Fibroblast of skin of scalp (primary cell): Measurements from ENCODE around the gene ADCY4.

Experiments used
- DNase-seq: peaks from one replicate; pipeline ENCODE4 v3.0.0-alpha.2; 2013

ADCY4 gene

DNA sequence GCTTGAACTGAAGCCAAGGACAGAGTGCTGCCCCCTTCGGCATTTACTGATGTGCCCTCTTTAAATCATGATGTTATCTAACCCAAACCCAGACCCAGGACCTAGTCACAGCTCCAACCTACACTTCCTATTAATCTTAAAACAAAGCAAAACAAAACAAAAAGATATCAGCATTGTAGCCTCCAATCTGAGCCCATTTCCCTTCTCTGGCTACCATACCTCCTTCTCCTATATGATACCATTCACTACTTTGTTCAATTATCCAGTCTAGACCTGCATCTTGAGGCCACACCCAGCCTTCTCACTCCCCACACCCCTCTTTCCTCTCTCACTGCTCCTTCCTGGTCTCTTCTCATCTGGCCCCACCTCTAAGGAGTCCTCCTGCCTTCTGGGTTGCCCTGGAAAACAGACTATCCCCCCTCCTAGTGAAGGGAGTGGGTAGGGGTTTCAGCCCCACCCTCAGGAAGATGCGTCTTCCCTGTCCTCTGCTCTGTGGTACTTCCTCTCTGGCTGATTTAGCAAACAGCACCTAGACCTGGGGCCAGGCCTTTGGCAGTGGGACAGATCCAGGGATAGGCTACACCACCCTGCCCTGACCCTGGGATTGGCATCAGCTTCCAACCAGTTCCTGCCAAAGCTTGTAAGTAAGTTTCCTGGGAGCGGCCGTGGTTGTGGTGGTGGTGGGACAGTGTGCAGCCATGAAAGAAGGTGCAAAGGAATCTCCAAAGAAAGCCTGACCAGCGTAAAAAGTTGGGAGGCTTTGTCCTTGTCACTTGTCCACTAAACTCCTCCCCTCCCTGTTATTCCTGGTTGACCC is 20.3 kb downstream of the ADCY4 start:
- no peak for DNase-seq

DNA sequence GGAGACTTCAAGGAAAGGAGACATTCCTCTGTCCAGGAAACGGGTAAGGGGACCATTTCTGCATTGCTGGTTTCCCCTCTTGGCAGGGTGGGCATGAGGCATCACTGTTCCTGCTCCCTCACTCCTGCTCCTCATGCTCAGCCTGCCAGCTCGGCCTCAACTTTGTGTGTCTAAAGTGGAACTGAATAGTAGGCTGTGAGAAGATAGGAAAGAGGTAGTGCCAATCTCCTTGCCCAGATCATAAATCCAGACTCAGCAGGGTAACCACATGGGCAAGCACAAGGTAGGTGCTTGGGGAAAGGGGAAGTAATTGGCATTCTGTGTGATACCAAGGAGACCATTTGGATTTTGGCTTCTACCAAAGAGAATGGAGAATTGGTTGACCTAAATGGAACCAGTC is 21.0 kb downstream of the ADCY4 start:
- DNase-seq = no peak

DNA sequence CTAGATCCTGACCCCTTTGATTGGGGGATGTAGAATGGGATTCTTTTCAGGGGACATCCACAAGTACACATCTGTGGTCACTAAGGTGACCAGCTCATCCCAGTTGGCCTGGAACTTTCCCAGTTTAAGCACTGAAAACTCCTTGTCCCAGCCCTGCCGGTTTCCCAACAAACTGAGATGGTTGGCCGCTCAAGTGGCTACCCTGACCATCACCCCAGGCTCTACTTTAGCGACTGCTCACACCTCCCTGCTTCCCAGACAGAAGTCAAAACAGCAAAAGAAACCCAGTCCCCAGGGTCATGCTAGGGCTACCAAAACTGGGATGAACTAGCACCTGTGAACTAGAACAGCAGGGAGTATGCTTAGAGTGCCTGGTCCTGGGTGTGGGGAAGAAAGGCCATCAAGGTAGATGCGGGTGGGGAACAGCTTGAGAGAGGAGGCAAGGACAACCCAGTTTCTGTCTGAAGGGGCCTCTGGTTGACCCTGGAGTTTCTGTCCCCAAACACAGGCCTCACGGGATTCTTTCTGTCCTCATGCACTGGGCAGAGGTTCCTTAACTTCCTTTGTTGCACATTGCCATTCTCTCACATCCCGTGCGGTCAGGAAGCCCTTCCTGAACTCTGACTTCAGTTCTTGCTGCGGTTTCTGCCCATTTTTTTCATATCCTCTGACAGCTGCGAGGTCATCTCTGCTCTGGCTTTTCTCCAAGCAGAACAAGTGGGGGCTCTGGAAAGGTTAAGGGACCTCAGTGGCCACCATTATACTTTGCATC is 21.9 kb downstream of the ADCY4 start:
- DNase-seq = no peak

DNA sequence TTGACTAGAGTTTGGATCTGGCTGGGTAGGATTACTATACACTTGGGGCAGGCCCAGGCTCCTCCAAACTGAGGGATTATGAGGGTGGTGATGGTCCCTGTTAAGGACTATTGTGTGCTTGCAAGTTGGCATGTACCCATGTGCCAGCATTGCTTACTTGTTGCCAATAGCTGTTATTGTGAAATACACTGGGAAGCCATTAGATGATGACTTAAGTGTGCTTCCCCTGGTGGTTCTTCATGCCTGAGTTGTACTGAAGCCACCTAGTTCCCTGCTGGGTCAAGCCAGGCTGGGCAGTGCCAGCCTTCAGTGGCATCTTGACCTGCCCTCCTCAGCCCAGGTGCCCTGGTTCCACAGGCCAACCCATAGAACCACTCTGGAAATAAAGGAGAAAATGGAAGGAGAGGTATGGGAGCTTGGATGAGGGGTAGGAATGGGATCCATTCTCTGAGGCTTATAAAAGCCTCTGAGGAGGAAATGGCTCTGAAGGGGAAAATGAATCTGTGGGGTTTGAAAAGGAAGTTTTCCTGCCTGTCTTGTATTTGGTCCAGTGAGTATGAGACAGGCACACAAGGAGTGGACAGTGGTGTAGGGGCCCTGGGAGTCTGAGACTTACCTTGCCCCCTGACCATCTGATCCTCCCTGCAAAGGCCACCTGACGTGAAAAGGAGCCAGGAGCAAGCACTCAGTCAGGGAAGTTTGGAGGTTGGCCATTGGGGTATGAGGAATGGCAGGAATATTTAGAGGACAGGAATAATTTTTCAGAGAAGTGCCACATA is 22.8 kb downstream of the ADCY4 start:
- DNase-seq = no peak

DNA sequence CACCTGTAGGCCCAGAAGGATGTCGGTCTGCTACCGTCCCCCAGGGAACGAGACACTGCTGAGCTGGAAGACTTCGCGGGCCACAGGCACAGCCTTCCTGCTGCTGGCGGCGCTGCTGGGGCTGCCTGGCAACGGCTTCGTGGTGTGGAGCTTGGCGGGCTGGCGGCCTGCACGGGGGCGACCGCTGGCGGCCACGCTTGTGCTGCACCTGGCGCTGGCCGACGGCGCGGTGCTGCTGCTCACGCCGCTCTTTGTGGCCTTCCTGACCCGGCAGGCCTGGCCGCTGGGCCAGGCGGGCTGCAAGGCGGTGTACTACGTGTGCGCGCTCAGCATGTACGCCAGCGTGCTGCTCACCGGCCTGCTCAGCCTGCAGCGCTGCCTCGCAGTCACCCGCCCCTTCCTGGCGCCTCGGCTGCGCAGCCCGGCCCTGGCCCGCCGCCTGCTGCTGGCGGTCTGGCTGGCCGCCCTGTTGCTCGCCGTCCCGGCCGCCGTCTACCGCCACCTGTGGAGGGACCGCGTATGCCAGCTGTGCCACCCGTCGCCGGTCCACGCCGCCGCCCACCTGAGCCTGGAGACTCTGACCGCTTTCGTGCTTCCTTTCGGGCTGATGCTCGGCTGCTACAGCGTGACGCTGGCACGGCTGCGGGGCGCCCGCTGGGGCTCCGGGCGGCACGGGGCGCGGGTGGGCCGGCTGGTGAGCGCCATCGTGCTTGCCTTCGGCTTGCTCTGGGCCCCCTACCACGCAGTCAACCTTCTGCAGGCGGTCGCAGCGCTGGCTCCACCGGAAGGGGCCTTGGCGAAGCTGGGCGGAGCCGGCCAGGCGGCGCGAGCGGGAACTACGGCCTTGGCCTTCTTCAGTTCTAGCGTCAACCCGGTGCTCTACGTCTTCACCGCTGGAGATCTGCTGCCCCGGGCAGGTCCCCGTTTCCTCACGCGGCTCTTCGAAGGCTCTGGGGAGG is 23.9 kb downstream of the ADCY4 start, which contains the start of gene LTB4R:
TSS of gene LTB4R (plus strand) at position 857 of the 959 bp plus-strand sequence. CDS start 4,150 bp downstream, outside the sequence.
- DNase-seq = peak; percentile 62

DNA sequence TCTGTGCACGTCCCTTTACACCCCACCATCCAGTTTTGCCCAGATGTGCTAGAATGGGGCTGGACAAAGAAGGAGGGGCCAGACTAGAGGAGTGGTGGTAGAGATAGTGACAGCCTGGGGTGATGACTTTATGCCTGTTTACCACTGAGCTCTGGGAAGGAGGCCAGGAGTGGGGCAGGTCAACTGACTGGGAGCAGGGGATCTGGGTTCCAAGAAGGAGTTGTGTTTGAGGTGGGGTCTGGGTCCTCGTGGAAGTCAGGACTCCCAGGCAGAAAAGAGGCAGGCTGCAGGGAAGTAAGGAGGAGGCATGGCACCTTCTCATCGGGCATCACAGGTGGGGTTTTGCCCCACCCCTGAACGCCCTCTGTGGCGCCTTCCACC is 24.6 kb downstream of the ADCY4 start:
- DNase-seq = no peak

DNA sequence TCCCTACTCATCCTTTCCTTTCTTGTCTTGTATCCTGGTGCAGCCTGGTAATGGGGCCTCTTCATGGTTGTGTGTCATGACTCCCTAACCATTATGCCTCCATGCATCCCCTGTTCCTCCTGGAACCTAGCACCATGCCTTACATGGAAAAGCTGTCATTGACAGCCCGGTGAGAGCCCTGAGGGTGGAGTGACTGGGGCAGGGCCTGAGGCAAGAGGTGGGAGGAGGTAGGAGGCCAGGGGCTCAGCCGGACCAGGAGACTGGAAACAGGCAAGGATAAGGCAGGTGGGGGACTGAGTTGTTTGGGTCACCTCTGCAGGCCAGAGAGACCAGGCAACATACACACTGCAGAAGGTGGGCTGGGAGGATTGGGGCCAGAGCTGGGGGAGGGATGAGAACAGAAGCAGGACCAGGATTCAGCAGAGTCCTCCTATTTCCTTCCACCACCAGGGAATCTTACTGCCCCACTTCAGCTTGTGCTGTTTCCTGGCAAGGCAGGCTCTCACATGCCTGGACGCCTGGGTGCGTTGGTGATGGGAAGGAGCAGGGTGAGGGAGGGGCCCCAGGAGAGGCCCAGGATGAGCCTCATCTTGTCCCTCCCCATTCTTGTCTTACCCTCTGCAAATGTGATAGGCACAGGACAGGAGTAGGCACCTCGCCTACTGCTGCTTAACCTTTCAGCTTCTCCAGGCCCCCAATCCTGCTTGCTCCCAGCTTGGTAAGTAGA is 25.2 kb downstream of the ADCY4 start, which contains the start of gene LTB4R2:
TSS of gene LTB4R2 (plus strand) at position 603 of the 727 bp plus-strand sequence. CDS start 525 bp downstream, outside the sequence.
- DNase-seq = no peak

DNA sequence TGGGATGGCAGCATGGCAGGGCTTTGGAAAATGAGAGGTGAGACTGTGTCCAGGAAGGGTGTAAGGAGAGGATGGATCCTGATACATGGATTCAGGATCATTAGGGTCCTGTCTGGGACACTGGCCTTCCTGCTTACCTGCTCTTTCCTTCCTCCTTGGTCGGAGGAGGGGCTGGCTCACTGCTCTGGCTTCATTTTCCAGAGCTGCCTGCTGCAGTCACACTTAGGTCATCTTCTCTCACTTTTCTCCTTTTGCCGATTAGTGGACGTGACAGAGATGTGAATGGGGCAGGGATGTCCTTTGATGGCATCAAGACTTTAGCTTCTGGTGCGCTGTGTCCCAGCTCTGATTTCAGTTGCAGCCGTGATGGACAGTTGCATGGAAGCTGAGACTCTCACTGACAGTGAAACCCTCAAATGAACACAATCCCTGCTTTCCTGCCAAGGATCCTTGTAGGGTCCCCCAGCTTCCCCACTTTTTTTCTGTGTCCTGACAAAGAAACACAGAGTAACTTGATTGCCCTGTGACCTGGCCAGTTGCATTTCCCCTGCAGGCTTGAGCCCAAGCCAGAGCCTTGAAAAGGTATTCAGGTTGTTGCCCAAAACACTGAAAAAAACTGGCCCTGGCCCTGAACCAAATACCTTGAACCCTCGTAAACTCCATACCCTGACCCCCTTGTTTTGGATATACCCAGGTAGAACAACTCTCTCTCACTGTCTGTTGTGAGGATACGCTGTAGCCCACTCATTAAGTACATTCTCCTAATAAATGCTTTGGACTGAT is 26.3 kb downstream of the ADCY4 start:
- no peak for DNase-seq

DNA sequence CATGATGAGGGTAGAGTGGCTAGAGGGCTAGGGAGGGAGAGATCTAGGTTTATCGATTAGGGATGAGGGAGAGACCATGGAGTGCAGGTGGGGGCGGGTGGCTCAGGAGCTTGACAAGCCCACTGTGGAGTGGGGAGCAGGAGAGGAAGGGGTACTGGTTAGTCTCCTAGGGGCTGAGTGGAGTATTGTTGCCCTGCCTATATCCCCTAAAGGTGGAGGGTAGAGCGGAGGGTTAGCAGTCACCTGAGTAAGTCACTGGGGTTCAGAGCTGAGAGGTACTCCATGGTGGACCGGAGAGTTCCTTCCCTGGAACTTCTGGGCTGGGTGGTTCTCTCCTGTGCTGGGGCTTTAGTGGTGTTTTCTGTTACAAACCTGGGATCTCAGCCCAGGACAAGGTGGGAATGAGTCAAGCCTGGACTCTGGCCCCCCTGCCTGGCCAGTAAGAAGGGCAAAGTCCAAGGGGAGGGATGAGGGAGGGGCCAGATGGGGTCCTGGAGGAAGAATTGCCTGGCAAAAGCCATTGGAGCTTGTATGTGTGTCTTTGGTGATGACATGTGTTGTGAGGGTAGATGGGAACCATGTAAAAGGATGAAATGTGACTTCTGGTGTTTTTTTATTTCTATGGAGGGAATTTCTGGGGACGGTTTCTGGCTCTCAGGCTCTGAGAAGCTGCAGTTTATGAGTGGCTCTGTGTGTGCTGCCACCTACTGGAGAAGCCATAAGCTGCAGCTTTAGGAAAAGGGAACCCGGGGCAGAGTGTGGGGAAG is 27.1 kb downstream of the ADCY4 start, which contains the start of gene CIDEB:
TSS of gene CIDEB (minus strand) at position 403 of the 767 bp plus-strand sequence. CDS start at position 284, 119 bp downstream.
- peak; percentile 63 for DNase-seq

DNA sequence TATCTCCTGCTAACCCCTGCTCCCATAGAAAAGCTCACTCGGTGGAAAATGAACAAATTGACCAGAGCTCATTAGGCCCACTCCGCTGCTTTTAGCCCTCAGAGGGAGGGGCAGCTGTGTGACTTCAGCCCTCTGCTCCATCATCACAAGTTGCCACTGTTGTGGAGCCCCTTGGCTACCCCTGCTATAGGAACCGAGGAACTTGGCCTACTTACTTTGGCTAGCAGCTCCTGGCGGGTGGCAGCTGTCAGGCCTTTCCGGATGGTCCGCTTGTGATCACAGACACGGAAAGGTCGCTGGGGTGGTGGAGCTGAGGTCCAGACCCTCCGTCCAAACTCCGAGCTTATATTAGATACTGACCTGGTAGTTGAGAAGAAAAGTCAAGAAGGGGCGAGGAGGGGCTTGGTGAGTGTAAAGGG is 27.7 kb downstream of the ADCY4 start:
- no peak for DNase-seq

DNA sequence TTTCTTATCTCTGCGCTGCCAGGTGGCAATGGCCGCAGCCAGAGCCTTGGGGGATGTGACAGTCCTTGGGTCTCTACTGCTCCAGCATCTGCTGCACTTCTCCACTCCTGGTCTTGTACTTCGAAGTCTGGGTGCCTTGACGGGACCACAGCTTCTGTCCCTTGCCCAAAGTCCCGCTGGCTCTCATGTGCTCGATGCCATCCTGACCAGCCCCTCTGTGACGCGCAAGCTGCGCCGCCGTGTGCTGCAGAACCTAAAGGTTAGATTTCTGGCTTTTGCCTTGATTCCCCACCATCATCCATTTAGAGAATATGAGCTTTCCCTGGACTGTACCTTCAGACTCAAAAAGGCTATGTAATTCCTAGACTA is 30.9 kb downstream of the ADCY4 start:
- no peak for DNase-seq

DNA sequence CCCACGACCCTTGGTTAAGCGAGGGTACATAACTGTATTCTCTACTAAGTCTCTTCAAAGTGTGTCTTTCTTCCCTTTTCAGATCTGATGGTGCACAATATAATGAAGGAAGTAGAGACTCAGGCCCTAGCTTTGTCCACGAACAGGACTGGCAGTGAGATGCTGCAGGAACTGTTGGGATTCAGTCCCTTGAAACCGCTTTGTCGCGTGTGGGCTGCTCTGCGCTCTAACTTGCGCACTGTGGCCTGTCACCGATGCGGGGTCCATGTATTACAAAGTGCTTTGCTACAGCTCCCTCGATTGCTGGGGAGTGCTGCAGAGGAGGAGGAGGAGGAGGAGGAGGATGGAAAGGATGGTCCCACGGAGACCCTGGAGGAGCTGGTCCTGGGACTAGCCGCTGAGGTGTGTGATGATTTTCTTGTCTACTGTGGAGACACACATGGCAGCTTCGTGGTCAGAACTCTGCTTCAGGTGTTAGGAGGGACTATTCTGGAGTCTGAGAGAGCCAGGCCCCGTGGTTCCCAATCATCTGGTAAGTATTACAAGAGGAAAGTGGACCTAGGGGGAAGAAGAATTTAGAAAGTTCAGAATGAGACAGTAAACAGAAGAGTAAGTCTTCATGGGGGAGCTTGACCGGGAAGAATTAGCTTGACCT is 34.4 kb downstream of the ADCY4 start:
- no peak for DNase-seq

DNA sequence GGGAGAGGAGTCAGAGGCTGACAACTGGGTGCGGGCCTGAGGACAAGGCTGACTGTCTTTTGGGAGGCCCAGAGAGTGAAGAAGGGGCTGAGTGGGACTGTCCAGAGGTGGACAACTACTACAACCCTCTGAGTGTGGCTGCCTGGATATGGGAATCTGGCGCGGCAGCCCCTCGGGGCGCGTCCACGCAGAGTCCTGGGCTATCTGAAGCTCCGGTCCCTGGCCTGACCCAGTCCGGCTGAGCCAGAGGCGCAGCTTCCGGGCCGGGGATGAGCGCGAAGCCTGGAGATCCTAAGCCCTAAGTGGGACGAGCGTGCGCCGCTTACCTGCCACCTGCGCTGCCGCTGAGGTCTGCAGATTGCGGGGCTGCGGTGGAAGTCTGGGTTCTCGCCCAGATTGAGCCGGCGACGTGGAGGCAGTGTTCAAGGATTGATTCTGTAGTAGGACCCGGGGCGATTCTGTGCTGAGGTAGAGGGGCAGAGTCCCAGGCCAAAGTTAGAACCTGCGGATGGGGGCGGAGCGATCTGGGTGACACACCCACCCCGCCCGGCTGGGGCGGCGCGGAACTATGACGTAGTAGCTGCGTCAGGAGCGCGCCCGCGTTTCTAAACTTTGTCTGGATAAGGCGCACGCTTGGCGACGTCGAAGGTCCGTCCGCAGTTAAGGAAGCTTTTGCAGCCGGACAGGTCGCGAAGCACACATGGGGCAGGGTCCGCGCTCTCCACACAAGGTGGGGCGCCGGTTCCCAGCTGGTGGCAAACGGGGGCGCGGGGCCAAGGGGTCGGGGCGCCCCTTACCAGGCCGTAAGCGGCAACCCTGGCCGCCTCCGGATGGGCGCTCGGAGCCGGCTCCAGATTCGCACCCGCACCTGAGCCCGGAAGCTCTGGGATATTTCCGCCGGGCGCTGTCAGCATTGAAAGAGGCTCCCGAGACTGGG is 35.3 kb downstream of the ADCY4 start, which contains the start of the genes DHRS1 and NOP9:
TSS of gene DHRS1 (minus strand) at position 526 of the 937 bp plus-strand sequence. CDS start 674 bp downstream, outside the sequence.
TSS of gene NOP9 (plus strand) at position 596 of the 937 bp plus-strand sequence. CDS start at position 701, 105 bp downstream.
- peak; percentile 88 for DNase-seq

DNA sequence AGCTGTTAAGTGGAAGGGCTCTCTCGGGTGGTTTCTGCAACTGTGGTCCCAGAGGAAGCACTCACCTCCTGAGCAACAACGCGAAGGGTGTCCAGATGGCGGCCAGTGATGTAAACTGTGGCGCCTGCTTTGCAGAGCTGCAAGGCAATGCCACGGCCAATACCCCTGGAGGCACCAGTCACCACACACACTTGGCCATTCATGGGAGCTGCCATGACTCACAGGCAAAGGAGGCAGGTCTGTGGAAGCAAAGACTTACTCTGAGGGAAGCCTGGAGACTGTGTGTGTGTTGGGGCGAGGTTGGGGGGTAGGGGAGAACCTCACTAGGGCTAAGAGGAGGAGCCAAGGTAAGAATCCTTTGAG is 36.0 kb downstream of the ADCY4 start:
- DNase-seq = peak; percentile 45

DNA sequence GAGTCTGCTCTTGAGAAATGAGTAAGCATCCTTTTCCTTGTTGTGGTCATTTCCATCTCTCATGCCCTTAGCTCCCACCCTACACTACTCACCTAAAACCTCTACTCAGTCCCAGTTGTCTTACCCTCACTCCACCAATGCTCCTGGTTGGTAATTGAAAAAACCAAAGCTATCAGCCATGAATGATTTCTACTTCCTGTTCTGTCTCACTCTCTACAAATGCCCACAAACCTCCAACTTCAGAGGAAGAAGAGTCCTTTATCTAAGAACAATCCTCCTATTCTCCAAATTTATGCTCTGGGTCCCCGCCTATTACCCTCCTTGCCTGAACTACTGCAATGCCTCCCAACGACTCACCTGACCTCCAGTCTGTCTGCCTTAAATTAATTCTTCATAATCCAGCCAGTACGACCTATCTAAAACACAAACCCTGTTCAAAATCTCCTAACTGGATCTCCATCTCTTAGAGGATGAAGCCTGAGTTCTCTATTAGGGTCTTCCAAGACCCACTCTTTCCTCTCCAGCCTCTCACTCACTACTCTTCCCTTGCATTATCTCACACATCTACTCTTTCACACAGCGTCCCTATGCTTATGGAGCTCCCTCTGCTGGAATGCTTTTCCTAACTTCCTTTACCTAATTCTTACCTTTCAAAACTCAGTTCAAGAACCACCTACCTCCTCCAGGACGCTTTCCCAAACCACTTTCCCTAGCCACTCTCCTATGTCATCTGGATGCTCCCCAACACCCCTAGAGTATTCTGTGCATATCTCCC is 37.5 kb downstream of the ADCY4 start:
- peak; percentile 23 for DNase-seq
